Urothelium cell line (cell line): Measurements from ENCODE around the gene RABL3.
"Not testable (repeated sequence)": the region's sequence is repeated elsewhere in the genome, so short reads cannot be mapped to it uniquely, and the experiment has no call there.

Source experiments
- DNase-seq: peaks from one replicate; pipeline ENCODE4 v3.0.0; 2011; ENCODE audit warnings: low spot score, mixed read lengths
- FAIRE-seq: peaks from 2 replicates; lab custom pipeline; 2011; peaks lifted over from hg19 to GRCh38; lab: Jason Lieb, UNC

RABL3 gene

GRCh38 chr3:120742198-120742848 is at the start of gene RABL3, which contains the start of gene GTF2E1:
TSS of gene RABL3 (minus strand) at chr3:120742516. CDS start at chr3:120742507, 9 bp downstream.
TSS of gene GTF2E1 (plus strand) at chr3:120742744. CDS start at chr3:120750553, 7,809 bp downstream.
- FAIRE-seq (peak; percentile 90), DNase-seq (peak; percentile 99)

GRCh38 chr3:120791913-120792312 is 49.6 kb upstream of the RABL3 start:
- peak; percentile 29 for DNase-seq
- no peak for FAIRE-seq

GRCh38 chr3:120791010-120791409 is 48.7 kb upstream of the RABL3 start:
- FAIRE-seq = no peak

GRCh38 chr3:120785832-120786231 is 43.5 kb upstream of the RABL3 start:
- not testable (repeated sequence) for DNase-seq, FAIRE-seq

More at GRCh38 chr3:120791010-120791409, 48.7 kb upstream of the RABL3 start:
- DNase-seq = no peak

- FAIRE-seq (peak; percentile 94), DNase-seq (peak; percentile 86)
Observed at GRCh38 chr3:120780977-120781376, 38.7 kb upstream of the RABL3 start.

GRCh38 chr3:120778776-120779175 is 36.5 kb upstream of the RABL3 start:
- no peak for FAIRE-seq
- no peak for DNase-seq

GRCh38 chr3:120775411-120775810 is 33.1 kb upstream of the RABL3 start:
- FAIRE-seq (no peak), DNase-seq (no peak)

- FAIRE-seq (no peak), DNase-seq (no peak)
Observed at GRCh38 chr3:120773932-120774331, 31.6 kb upstream of the RABL3 start.

GRCh38 chr3:120772081-120772480 is 29.8 kb upstream of the RABL3 start:
- DNase-seq (no peak), FAIRE-seq (no peak)

- FAIRE-seq = no peak
- no peak for DNase-seq
Observed at GRCh38 chr3:120770891-120771290, 28.6 kb upstream of the RABL3 start.

- DNase-seq (no peak), FAIRE-seq (no peak)
Observed at GRCh38 chr3:120769436-120769835, 27.1 kb upstream of the RABL3 start.

- DNase-seq (no peak), FAIRE-seq (no peak)
Observed at GRCh38 chr3:120767106-120767505, 24.8 kb upstream of the RABL3 start.

GRCh38 chr3:120766576-120766975 is 24.3 kb upstream of the RABL3 start:
- FAIRE-seq (no peak), DNase-seq (no peak)

GRCh38 chr3:120765830-120766493 is 23.6 kb upstream of the RABL3 start:
- FAIRE-seq (no peak), DNase-seq (no peak)

GRCh38 chr3:120764206-120764605 is 21.9 kb upstream of the RABL3 start:
- FAIRE-seq (no peak), DNase-seq (no peak)

GRCh38 chr3:120763601-120764000 is 21.3 kb upstream of the RABL3 start:
- DNase-seq (no peak), FAIRE-seq (no peak)

- FAIRE-seq = no peak
- no peak for DNase-seq
Observed at GRCh38 chr3:120762615-120763014, 20.3 kb upstream of the RABL3 start.

- DNase-seq, FAIRE-seq: not testable (repeated sequence)
Observed at GRCh38 chr3:120758551-120758950, 16.2 kb upstream of the RABL3 start.

- FAIRE-seq (no peak), DNase-seq (no peak)
Observed at GRCh38 chr3:120756061-120756460, 13.7 kb upstream of the RABL3 start.

- no peak for FAIRE-seq
- no peak for DNase-seq
Observed at GRCh38 chr3:120753810-120754209, 11.5 kb upstream of the RABL3 start.

- DNase-seq (no peak), FAIRE-seq (no peak)
Observed at GRCh38 chr3:120752865-120753264, 10.5 kb upstream of the RABL3 start.

GRCh38 chr3:120752230-120752629 is 9.9 kb upstream of the RABL3 start:
- FAIRE-seq = no peak
- DNase-seq = no peak
